HepG2 (cell line): ENCODE results near the gene RNF126. TPM values are rescaled to one million over a fixed set of nuclear protein-coding genes. Genes with fewer than 3 reads are reported as not detected.
A peak's percentile ranks its signal among the peaks of the same experiment; 100 is the strongest.

Experiments used
- BATF2 ChIP-seq: sonication (generic); formaldehyde crosslinking; IDR thresholded peaks from 2 replicates; pipeline ENCODE4 v1.8.0; 2022; ENCODE audit warnings: mild to moderate bottlenecking, missing genetic modification reagents, moderate library complexity
- BCL6 ChIP-seq: IDR thresholded peaks from 2 replicates; pipeline ENCODE4 v1.6.1; 2016; ENCODE audit warnings: missing genetic modification reagents, missing compliant biosample characterization
- CREB1 ChIP-seq, 2 experiments: fragments of 450-650 bp in 1 of 2; IDR thresholded peaks; 2 replicates each; pipeline ENCODE4 v1.6.1; 2016 to 2017; ENCODE audit warnings: control low read depth in 1 of 2, mild to moderate bottlenecking in 1 of 2, missing compliant biosample characterization in 1 of 2, missing genetic modification characterization in 1 of 2
- ETV5 ChIP-seq: IDR thresholded peaks from 2 replicates; pipeline ENCODE4 v1.6.1; 2018; ENCODE audit warnings: missing biosample characterization, missing genetic modification reagents, inconsistent platforms, borderline replicate concordance
- FLYWCH1 ChIP-seq: sonication (generic); formaldehyde crosslinking; IDR thresholded peaks from 2 replicates; pipeline ENCODE4 v1.8.1; 2023; ENCODE audit warnings: mild to moderate bottlenecking, missing genetic modification reagents
- FOXA3 ChIP-seq: IDR thresholded peaks from 2 replicates; pipeline ENCODE4 v1.6.1; 2016; ENCODE audit warnings: missing genetic modification reagents, missing compliant biosample characterization
- HCFC1 ChIP-seq: fragments of 150-350 bp; IDR thresholded peaks from 2 replicates; pipeline ENCODE4 v1.6.1; 2014; ENCODE audit warnings: low read depth, low read length
- HMG20A ChIP-seq: IDR thresholded peaks from 2 replicates; pipeline ENCODE4 v1.6.1; 2016; ENCODE audit warnings: borderline replicate concordance
- IRF1 ChIP-seq: sonication (generic); formaldehyde crosslinking; IDR thresholded peaks from 2 replicates; pipeline ENCODE4 v1.4.0; 2020; ENCODE audit warnings: low read depth, mild to moderate bottlenecking, missing genetic modification reagents
- KLF16 ChIP-seq, 2 experiments: sonication (generic) in 1 of 2; formaldehyde crosslinking in 1 of 2; IDR thresholded peaks; 2 replicates each; pipeline versions ENCODE4 v1.6.1 to v1.8.0; 2016 to 2023; ENCODE audit warnings: missing genetic modification reagents in 2 of 2, missing compliant biosample characterization in 1 of 2
- MAX ChIP-seq: IDR thresholded peaks from 2 replicates; pipeline ENCODE4 v1.6.1; 2012; ENCODE audit warnings: inconsistent platforms
- MLLT10 ChIP-seq: sonication (generic); formaldehyde crosslinking; IDR thresholded peaks from 2 replicates; pipeline ENCODE4 v1.4.0; 2020; ENCODE audit warnings: missing genetic modification reagents
- NR2F1 ChIP-seq, 2 experiments: fragments of 450-650 bp in 1 of 2; formaldehyde crosslinking in 1 of 2; IDR thresholded peaks; 2 replicates each; pipeline versions ENCODE4 v1.5.0 to v1.6.1; 2016 to 2020; ENCODE audit warnings: mild to moderate bottlenecking in 1 of 2, missing compliant biosample characterization in 1 of 2, missing genetic modification reagents in 1 of 2, moderate library complexity in 1 of 2
- PAF1 ChIP-seq: IDR thresholded peaks from 2 replicates; pipeline ENCODE4 v1.6.1; 2016; ENCODE audit warnings: missing genetic modification reagents, missing compliant biosample characterization
- STAT5B ChIP-seq: sonication (generic); formaldehyde crosslinking; IDR thresholded peaks from 2 replicates; pipeline ENCODE4 v1.4.0; 2020; ENCODE audit warnings: missing genetic modification reagents
- TARDBP ChIP-seq: sonication (generic); formaldehyde crosslinking; IDR thresholded peaks from 2 replicates; pipeline ENCODE4 v1.8.0; 2022; ENCODE audit warnings: mild to moderate bottlenecking, missing genetic modification reagents
- WIZ ChIP-seq: sonication (generic); formaldehyde crosslinking; IDR thresholded peaks from 2 replicates; pipeline ENCODE4 v1.5.1; 2020; ENCODE audit warnings: mild to moderate bottlenecking, missing genetic modification reagents
- YEATS4 ChIP-seq: sonication (generic); formaldehyde crosslinking; IDR thresholded peaks from 2 replicates; pipeline ENCODE4 v1.4.0; 2020; ENCODE audit warnings: missing genetic modification reagents, borderline replicate concordance
- ZBTB39 ChIP-seq: sonication (generic); formaldehyde crosslinking; IDR thresholded peaks from 2 replicates; pipeline ENCODE4 v1.5.0; 2020; ENCODE audit warnings: missing genetic modification reagents
- ZIK1 ChIP-seq: sonication (generic); formaldehyde crosslinking; IDR thresholded peaks from 2 replicates; pipeline ENCODE4 v1.5.0; 2020; ENCODE audit warnings: mild to moderate bottlenecking, low read depth, missing genetic modification reagents, borderline replicate concordance
- ZNF121 ChIP-seq: sonication (generic); formaldehyde crosslinking; IDR thresholded peaks from 2 replicates; pipeline ENCODE4 v1.5.0; 2020; ENCODE audit warnings: mild to moderate bottlenecking, missing genetic modification reagents
- ZNF143 ChIP-seq: sonication (generic); formaldehyde crosslinking; IDR thresholded peaks from 2 replicates; pipeline ENCODE4 v1.4.0; 2020; ENCODE audit warnings: missing genetic modification reagents
- ZNF263 ChIP-seq: sonication (generic); formaldehyde crosslinking; IDR thresholded peaks from 2 replicates; pipeline ENCODE4 v1.4.0; 2020; ENCODE audit warnings: missing genetic modification reagents
- ZNF276 ChIP-seq: sonication (generic); formaldehyde crosslinking; IDR thresholded peaks from 2 replicates; pipeline ENCODE4 v1.4.0; 2020; ENCODE audit warnings: mild to moderate bottlenecking, low read depth, missing genetic modification reagents
- ZNF34 ChIP-seq: sonication (generic); formaldehyde crosslinking; IDR thresholded peaks from 2 replicates; pipeline ENCODE4 v1.4.0; 2020; ENCODE audit warnings: mild to moderate bottlenecking, missing genetic modification reagents, borderline replicate concordance
- ZNF501 ChIP-seq: sonication (generic); formaldehyde crosslinking; IDR thresholded peaks from 2 replicates; pipeline ENCODE4 v1.5.1; 2020; ENCODE audit warnings: mild to moderate bottlenecking, moderate library complexity, missing genetic modification reagents
- polyA plus RNA-seq, 8 experiments: library from polyadenylated mRNA; depleted of rRNA in 3 of 8; stranded (reverse) in 7 of 8; unstranded in 1 of 8; fragments of >200 nt; fragmentation: Illumina TruSeq in 4 of 8; extraction: Trizol in 4 of 8; gene quantifications; 2 replicates each; pipeline versions ENCODE4 v1.2.1 to v1.2.3, GENCODE V29; 2011 to 2016; ENCODE audit warnings: low read depth in 4 of 8, missing spikeins in 1 of 8, mixed read lengths in 1 of 8; ENCODE audit not compliant: insufficient read depth in 1 of 8
- total RNA-seq, 5 experiments: library from RNA; depleted of rRNA; stranded (reverse); fragments of >200 nt; fragmentation: Illumina TruSeq; extraction: Trizol; gene quantifications; 2 replicates each; pipeline ENCODE4 v1.2.3, GENCODE V29; 2016; ENCODE audit warnings: low read depth in 1 of 5

RNF126 gene
- total and polyA plus RNA-seq, 2 of the 13 experiments (the other 11 are each of a cell fraction or from before 2014, with no cell fraction given) = 23.2 to 34.0 TPM

GRCh38 chr19:662207-662961 lies 630 bp downstream of the RNF126 start (continued):
- TF ChIP-seq PAF1 (CRISPR knock-in tag) (no peak), ZNF143 (CRISPR knock-in tag) (peak; percentile 70), ETV5 (CRISPR knock-in tag) (peak; percentile 47; the same call in 1 of the 2 replicates), FOXA3 (CRISPR knock-in tag) (no peak), BATF2 (CRISPR knock-in tag) (no peak), WIZ (CRISPR knock-in tag) (no peak), HCFC1 (no peak), ZNF121 (CRISPR knock-in tag) (no peak), ZBTB39 (CRISPR knock-in tag) (no peak), ZNF276 (CRISPR knock-in tag) (no peak), BCL6 (CRISPR knock-in tag) (no peak), MAX (peak; percentile 84), FLYWCH1 (CRISPR knock-in tag) (no peak), HMG20A (CRISPR knock-in tag) (no peak), ZNF34 (CRISPR knock-in tag) (no peak), KLF16 (CRISPR knock-in tag; IDR thresholded peaks at IDR 0.05) (no peak), IRF1 (CRISPR knock-in tag) (no peak), ZNF501 (no peak), CREB1 (IDR thresholded peaks at IDR 0.05) (no peak), CREB1 (CRISPR knock-in tag; IDR thresholded peaks at IDR 0.05) (no peak), NR2F1 (CRISPR knock-in tag; IDR thresholded peaks at IDR 0.05) (no peak), TARDBP (CRISPR knock-in tag) (no peak), ZNF263 (CRISPR knock-in tag) (no peak), ZIK1 (CRISPR knock-in tag) (no peak), STAT5B (CRISPR knock-in tag) (no peak), MLLT10 (no peak), YEATS4 (CRISPR knock-in tag) (no peak)
